KMS-11 (cell line): ENCODE data around the gene SNX14.

Experiments
- H2AFZ ChIP-seq: fragments of 200-600 bp; sonication (generic); 2 replicates; pipeline ENCODE4 v1.6.1; 2016; ENCODE audit warnings: antibody characterized with exemption, mixed run types, low read depth
- H3K27ac ChIP-seq: fragments of 200-600 bp; sonication (generic); 2 replicates; pipeline ENCODE4 v1.6.1; 2016; ENCODE audit warnings: mild to moderate bottlenecking, mixed run types
- H3K27me3 ChIP-seq: fragments of 200-600 bp; sonication (generic); 2 replicates; pipeline ENCODE4 v1.6.1; 2017; ENCODE audit warnings: mild to moderate bottlenecking, low read depth, mixed run types, moderate library complexity; ENCODE audit not compliant: insufficient read depth
- H3K36me3 ChIP-seq: fragments of 200-600 bp; sonication (generic); 2 replicates; pipeline ENCODE4 v1.6.1; 2017; ENCODE audit warnings: mild to moderate bottlenecking, mixed run types; ENCODE audit not compliant: insufficient read depth
- H3K4me1 ChIP-seq: fragments of 200-600 bp; sonication (generic); 2 replicates; pipeline ENCODE4 v1.6.1; 2016; ENCODE audit warnings: mild to moderate bottlenecking, low read depth, mixed run types; ENCODE audit not compliant: poor library complexity, severe bottlenecking
- H3K4me2 ChIP-seq: fragments of 200-600 bp; sonication (generic); 2 replicates; pipeline ENCODE4 v1.7.0; 2016; ENCODE audit warnings: mild to moderate bottlenecking, mixed run types
- H3K4me3 ChIP-seq: fragments of 200-600 bp; sonication (generic); IDR thresholded peaks from 2 replicates; pipeline ENCODE4 v1.6.1; 2017; ENCODE audit warnings: low read depth, low read length, mixed read lengths; ENCODE audit not compliant: insufficient read depth
- H3K79me2 ChIP-seq: fragments of 200-600 bp; sonication (generic); 2 replicates; pipeline ENCODE4 v1.6.1; 2016; ENCODE audit warnings: low read depth, mixed run types; ENCODE audit not compliant: insufficient read depth
- H3K9ac ChIP-seq: fragments of 200-600 bp; sonication (generic); 2 replicates; pipeline ENCODE4 v1.6.1; 2016; ENCODE audit warnings: mild to moderate bottlenecking, mixed run types
- H4K20me1 ChIP-seq: fragments of 200-600 bp; sonication (generic); 2 replicates; pipeline ENCODE4 v1.6.1; 2016; ENCODE audit warnings: mild to moderate bottlenecking, mixed run types; ENCODE audit not compliant: insufficient read depth
- TF ChIP-seq, protein P1 (sequence below): fragments of 200-600 bp; sonication (generic); conservative IDR thresholded peaks from 2 replicates; pipeline ENCODE4 v1.6.1; 2017; ENCODE audit warnings: low read depth, mild to moderate bottlenecking, antibody characterized with exemption, low read length, moderate library complexity, mixed read lengths

The SNX14 gene, protein sequence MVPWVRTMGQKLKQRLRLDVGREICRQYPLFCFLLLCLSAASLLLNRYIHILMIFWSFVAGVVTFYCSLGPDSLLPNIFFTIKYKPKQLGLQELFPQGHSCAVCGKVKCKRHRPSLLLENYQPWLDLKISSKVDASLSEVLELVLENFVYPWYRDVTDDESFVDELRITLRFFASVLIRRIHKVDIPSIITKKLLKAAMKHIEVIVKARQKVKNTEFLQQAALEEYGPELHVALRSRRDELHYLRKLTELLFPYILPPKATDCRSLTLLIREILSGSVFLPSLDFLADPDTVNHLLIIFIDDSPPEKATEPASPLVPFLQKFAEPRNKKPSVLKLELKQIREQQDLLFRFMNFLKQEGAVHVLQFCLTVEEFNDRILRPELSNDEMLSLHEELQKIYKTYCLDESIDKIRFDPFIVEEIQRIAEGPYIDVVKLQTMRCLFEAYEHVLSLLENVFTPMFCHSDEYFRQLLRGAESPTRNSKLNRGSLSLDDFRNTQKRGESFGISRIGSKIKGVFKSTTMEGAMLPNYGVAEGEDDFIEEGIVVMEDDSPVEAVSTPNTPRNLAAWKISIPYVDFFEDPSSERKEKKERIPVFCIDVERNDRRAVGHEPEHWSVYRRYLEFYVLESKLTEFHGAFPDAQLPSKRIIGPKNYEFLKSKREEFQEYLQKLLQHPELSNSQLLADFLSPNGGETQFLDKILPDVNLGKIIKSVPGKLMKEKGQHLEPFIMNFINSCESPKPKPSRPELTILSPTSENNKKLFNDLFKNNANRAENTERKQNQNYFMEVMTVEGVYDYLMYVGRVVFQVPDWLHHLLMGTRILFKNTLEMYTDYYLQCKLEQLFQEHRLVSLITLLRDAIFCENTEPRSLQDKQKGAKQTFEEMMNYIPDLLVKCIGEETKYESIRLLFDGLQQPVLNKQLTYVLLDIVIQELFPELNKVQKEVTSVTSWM

GRCh38 chr6:85593438-85594196, at the start of gene SNX14:
TSS of gene SNX14 (minus strand) at chr6:85593858. CDS start at chr6:85593718, 140 bp downstream.
- H3K9ac ChIP-seq = peak within 1 kb of the TSS; percentile 62
- H3K27ac ChIP-seq = peak within 1 kb of the TSS; percentile 71
- no peaks in the 10 kb centered on the region for H3K27me3 ChIP-seq
- TF ChIP-seq, protein P1, sequence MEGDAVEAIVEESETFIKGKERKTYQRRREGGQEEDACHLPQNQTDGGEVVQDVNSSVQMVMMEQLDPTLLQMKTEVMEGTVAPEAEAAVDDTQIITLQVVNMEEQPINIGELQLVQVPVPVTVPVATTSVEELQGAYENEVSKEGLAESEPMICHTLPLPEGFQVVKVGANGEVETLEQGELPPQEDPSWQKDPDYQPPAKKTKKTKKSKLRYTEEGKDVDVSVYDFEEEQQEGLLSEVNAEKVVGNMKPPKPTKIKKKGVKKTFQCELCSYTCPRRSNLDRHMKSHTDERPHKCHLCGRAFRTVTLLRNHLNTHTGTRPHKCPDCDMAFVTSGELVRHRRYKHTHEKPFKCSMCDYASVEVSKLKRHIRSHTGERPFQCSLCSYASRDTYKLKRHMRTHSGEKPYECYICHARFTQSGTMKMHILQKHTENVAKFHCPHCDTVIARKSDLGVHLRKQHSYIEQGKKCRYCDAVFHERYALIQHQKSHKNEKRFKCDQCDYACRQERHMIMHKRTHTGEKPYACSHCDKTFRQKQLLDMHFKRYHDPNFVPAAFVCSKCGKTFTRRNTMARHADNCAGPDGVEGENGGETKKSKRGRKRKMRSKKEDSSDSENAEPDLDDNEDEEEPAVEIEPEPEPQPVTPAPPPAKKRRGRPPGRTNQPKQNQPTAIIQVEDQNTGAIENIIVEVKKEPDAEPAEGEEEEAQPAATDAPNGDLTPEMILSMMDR = no peak
- H2AFZ ChIP-seq = peak within 1 kb of the TSS; percentile 66
- no peak within 1 kb of the TSS for H3K4me3 ChIP-seq
- no peaks in the 10 kb centered on the region for H3K36me3 ChIP-seq
- H3K4me1 ChIP-seq = peaks cover 19% of the 10 kb centered on the region
- no peaks in the 10 kb centered on the region for H4K20me1 ChIP-seq
- peak within 1 kb of the TSS; percentile 77 for H3K4me2 ChIP-seq
- no peaks in the 10 kb centered on the region; the same call in 1 of the 2 replicates for H3K79me2 ChIP-seq

GRCh38 chr6:85642774-85643536, 49.3 kb upstream of the SNX14 start, which contains the start of gene SYNCRIP:
TSS of gene SYNCRIP (minus strand) at chr6:85642886. CDS start at chr6:85641439, 1,447 bp downstream.
- Histone ChIP-seq H3K36me3 (peaks cover 8% of the 10 kb centered on the region; the same call in 1 of the 2 replicates), H3K79me2 (peaks cover 52% of the 10 kb centered on the region), H3K4me1 (peaks cover 38% of the 10 kb centered on the region), H3K4me2 (peak within 1 kb of the TSS; percentile 96; the same call in 1 of the 2 replicates), H3K4me3 (no peak within 1 kb of the TSS), H3K9ac (peak within 1 kb of the TSS; percentile 99), H3K27me3 (no peaks in the 10 kb centered on the region), H3K27ac (peak within 1 kb of the TSS; percentile 98), H2AFZ (peak within 1 kb of the TSS; percentile 47; the same call in 1 of the 2 replicates), H4K20me1 (peaks cover 29% of the 10 kb centered on the region)
- TF ChIP-seq, protein P1 = no peak

DNA sequence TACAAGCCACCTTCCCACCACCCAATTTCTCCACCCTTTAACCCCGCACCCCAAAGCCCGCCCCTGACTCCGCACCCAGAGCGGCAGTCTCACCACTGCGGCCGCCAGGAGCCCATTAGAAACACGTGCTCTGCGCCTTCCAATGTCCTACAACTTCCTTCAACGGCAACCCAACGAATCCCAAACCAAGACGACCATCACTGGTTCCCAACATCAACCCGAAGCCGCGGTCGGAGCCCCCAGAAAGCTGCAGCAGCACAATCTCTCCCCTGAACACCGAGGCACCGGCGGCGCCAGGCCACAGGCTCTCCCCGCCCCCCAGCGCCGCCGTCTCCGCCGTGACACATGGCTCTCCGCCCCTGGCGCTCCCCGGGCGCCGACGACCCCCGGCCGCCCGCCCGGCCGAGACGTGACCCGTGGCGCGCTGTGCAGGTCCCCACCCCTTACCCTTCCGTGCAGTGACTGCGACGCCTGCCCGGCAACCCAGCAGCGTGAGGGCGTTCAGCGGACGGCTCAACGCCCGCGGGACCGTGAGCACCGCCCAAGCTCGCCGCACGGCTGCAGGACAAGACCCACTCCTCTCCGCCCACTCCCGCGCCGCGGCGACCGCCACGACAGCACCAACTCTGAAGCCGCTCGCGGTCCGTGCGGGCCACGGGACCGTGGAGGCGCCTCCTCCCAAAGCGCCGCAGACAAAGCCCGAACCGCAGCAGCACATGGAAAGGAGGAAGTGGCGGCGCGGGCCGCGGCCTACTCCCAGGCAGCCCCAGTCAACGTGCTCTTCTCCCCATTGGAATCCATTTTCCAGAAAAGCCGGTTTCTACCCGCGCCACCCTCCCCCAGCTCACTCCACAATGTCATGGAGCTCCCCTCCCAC, 48.5 kb upstream of the SNX14 start:
- H3K36me3 ChIP-seq = peaks cover 8% of the 10 kb centered on the region; the same call in 1 of the 2 replicates
- peak overlapping the region; percentile 96; the same call in 1 of the 2 replicates for H3K4me2 ChIP-seq
- H3K4me1 ChIP-seq = peaks cover 38% of the 10 kb centered on the region
- H3K27ac ChIP-seq = peak overlapping the region; percentile 98
- H3K9ac ChIP-seq = peak overlapping the region; percentile 99
- peaks cover 38% of the 10 kb centered on the region for H4K20me1 ChIP-seq
- H3K4me3 ChIP-seq = no peak overlapping the region
- H3K27me3 ChIP-seq = no peaks in the 10 kb centered on the region
- H2AFZ ChIP-seq = no peak overlapping the region
- TF ChIP-seq, protein P1 = no peak
- H3K79me2 ChIP-seq = peaks cover 60% of the 10 kb centered on the region
